Common myeloid progenitor, CD34-positive (primary cell): ENCODE measurements around the gene TUBGCP5.

ENCODE experiments used
- CTCF ChIA-PET: fragments of 350-600 bp; sonication (Branson Sonifier 250); formaldehyde crosslinking; loops from one replicate; lab custom pipeline; 2021; ENCODE audit warnings: antibody characterized with exemption; lab: Charles Lee
- POLR2A ChIA-PET: fragments of 350-600 bp; sonication (Branson Sonifier 250); formaldehyde crosslinking; loops from one replicate; lab custom pipeline; 2021; ENCODE audit warnings: antibody characterized with exemption; lab: Charles Lee
- DNase-seq, 3 donors: peaks; one replicate each; pipeline versions ENCODE4 v3.0.0 to v3.0.0-alpha.2; 2013
- H3K27ac ChIP-seq, 2 experiments: 1 replicate in 1 of 2; 2 replicates in 1 of 2; pipeline ENCODE4 v1.7.0; 2013; ENCODE audit warnings: inconsistent platforms in 2 of 2, low read length in 2 of 2, mild to moderate bottlenecking in 2 of 2, low read depth in 1 of 2, moderate library complexity in 1 of 2; ENCODE audit not compliant: severe bottlenecking in 2 of 2, insufficient read depth in 1 of 2, poor library complexity in 1 of 2
- H3K27me3 ChIP-seq, 5 experiments: replicated peaks in 2 of 5; 1 replicate in 3 of 5; 2 replicates in 2 of 5; pipeline versions ENCODE4 v1.6.1 to v1.7.0; 2013; ENCODE audit warnings: low read length in 4 of 5, mild to moderate bottlenecking in 2 of 5, moderate library complexity in 2 of 5, inconsistent platforms in 1 of 5; ENCODE audit not compliant: insufficient read depth in 5 of 5, control insufficient read depth in 4 of 5
- H3K36me3 ChIP-seq, 4 experiments: 1 replicate in 2 of 4; 2 replicates in 2 of 4; pipeline versions ENCODE4 v1.6.1 to v1.7.0; 2013; ENCODE audit warnings: low read length in 3 of 4, control low read depth in 1 of 4, mild to moderate bottlenecking in 1 of 4; ENCODE audit not compliant: control insufficient read depth in 4 of 4, insufficient read depth in 4 of 4
- H3K4me1 ChIP-seq, 4 experiments: 1 replicate in 3 of 4; 2 replicates in 1 of 4; pipeline versions ENCODE4 v1.6.1 to v1.7.1; 2013; ENCODE audit warnings: low read length in 3 of 4, mild to moderate bottlenecking in 3 of 4, control low read depth in 1 of 4, inconsistent platforms in 1 of 4, moderate library complexity in 1 of 4; ENCODE audit not compliant: control insufficient read depth in 4 of 4, insufficient read depth in 4 of 4; ENCODE audit errors: control extremely low read depth in 1 of 4
- H3K4me3 ChIP-seq, 7 experiments: 1 replicate in 4 of 7; 2 replicates in 3 of 7; pipeline versions ENCODE4 v1.5.1 to v1.7.0; 2013; ENCODE audit warnings: mild to moderate bottlenecking in 7 of 7, low read length in 6 of 7, moderate library complexity in 6 of 7, inconsistent platforms in 2 of 7, low read depth in 2 of 7, control low read depth in 1 of 7; ENCODE audit not compliant: insufficient read depth in 4 of 7, control insufficient read depth in 1 of 7; ENCODE audit errors: extremely low read depth in 1 of 7
- H3K9me3 ChIP-seq, 5 experiments: 1 replicate in 4 of 5; 2 replicates in 1 of 5; pipeline versions ENCODE4 v1.6.1 to v1.7.1; 2013; ENCODE audit warnings: low read length in 4 of 5, mild to moderate bottlenecking in 2 of 5, inconsistent platforms in 1 of 5, low read depth in 1 of 5, moderate library complexity in 1 of 5; ENCODE audit not compliant: control insufficient read depth in 4 of 5, insufficient read depth in 2 of 5; ENCODE audit errors: control extremely low read depth in 1 of 5
- WGBS: methylation state at CpG from one replicate; pipeline ENCODE4 v1.1.5; 2013; ENCODE audit not compliant: insufficient coverage; 5-methylcytosine and 5-hydroxymethylcytosine counted together

The TUBGCP5 gene

DNA sequence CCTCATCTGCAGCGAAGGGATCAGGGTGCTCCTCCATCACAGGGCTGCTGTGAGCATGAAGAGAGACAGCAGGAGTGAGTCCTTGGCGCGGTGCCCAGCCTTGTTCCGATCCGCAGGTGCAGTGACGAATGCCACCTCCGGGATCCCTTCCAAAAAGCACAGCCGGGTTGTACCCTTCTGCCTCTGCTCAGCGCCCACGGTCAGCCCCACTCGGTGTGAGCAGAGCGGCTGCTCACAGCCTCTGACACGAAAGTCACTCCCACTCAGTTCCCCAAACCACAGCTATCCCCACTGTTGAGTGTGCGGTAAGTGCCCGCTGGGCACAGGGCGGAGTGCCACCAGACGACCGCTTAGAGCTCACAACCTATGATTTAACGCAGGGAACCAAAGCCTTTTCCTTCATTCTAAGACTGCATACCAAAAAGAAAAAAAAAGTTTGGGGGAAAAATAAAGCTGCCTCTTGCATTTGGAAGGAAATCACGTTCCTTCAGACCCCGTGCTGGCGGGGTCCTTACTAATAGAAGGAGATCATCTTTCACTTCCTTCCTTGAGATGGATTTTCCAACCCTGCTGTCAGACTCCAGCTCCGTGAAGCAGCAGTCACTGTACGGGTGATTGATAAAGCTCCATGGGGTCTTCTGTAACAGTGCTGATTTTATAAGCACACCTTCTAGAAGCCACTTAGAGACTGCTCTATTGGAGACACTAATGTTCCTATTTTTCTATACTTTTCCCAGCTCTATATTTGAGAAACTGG lies 34.7 kb upstream of the TUBGCP5 start:
- Histone ChIP-seq H3K36me3 (no peaks in the 10 kb centered on the region), H3K4me1 (no peaks in the 10 kb centered on the region), H3K9me3 (peaks cover 0 to 1% (median 0%) of the 10 kb centered on the region in 5 experiments), H3K27ac (no peak overlapping the region), H3K4me3 (no peak overlapping the region), H3K27me3 (peaks cover 0 to 10% (median 3%) of the 10 kb centered on the region in 5 experiments)
- WGBS = 76% methylated on average over 22 of the region's 24 CpGs
- CTCF ChIA-PET = interaction anchor here (1.0 kb wide), 1 partner anchor 38 kb away, joined by 3 read pairs; no protein-coding TSS in a partner anchor
- DNase-seq = peak in 2 of 3 donors; percentile 2 to 17
- POLR2A ChIA-PET = no interaction called here

DNA sequence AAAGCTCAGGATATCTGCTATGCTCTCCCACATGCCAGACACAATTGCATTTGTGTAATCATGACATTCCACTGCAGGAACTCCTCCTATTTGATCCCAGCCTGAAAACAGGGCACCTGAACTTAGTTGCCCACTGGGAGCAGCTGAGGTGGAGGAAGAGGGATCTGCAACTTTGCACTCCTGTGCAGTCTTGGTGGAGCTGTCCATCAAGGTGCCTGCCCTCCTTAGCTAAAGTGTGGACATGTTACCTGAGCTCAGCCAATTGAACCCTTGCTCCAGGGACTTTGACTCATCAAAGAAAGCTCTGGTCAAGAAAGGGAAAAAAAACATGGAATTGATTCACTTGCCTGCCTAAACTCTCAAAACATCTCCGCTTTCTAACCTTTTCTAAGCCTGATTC lies 33.3 kb upstream of the TUBGCP5 start:
- Histone ChIP-seq H3K27me3 (peaks cover 0 to 10% (median 3%) of the 10 kb centered on the region in 5 experiments), H3K9me3 (peaks cover 0 to 8% (median 0%) of the 10 kb centered on the region in 5 experiments), H3K36me3 (no peaks in the 10 kb centered on the region), H3K4me1 (no peaks in the 10 kb centered on the region), H3K4me3 (no peak overlapping the region), H3K27ac (no peak overlapping the region)
- CTCF ChIA-PET = no interaction called here
- 100% methylated on average over 1 of the region's 1 CpG for WGBS
- POLR2A ChIA-PET = no interaction called here
- no peak for DNase-seq

DNA sequence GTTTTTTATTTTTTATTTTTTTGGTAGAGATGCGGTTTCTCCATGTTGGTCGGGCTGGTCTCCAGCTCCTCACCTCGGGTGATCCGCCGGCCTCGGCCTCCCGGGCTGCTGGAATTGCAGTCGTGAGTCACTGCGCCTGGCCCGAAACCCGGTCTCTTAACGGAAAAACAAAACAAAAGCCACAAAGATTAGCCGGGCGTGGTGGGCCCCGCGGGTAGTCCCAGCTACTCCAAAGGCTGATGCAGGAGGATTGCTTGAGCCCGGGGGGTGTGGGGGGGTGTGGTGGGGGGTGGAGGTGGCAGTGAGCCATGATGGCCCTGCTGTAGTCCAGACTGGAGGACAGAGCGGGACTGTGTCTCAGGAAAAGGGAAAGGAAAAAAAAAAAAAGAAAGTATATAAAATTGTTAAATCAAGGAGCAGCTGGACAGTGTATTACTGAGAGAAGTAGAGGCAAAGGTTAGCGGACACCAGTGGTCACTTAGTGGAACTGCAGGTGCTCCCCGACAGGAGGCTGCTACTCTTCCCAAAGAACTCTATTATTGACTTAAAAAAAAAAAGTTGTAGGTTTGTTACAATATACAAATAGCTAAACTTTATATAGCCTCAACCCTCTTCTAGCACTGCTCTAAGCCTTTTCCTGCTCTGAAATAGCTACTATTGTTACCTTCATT lies 30.3 kb upstream of the TUBGCP5 start:
- Histone ChIP-seq H3K4me3 (no peak overlapping the region), H3K36me3 (no peaks in the 10 kb centered on the region), H3K27ac (no peak overlapping the region), H3K4me1 (no peaks in the 10 kb centered on the region), H3K9me3 (peaks cover 0 to 17% (median 0%) of the 10 kb centered on the region in 5 experiments), H3K27me3 (peaks cover 0 to 9% (median 0%) of the 10 kb centered on the region in 5 experiments)
- no peak for DNase-seq
- POLR2A ChIA-PET = no interaction called here
- CTCF ChIA-PET = no interaction called here
- WGBS = 96% methylated on average over 7 of the region's 20 CpGs

DNA sequence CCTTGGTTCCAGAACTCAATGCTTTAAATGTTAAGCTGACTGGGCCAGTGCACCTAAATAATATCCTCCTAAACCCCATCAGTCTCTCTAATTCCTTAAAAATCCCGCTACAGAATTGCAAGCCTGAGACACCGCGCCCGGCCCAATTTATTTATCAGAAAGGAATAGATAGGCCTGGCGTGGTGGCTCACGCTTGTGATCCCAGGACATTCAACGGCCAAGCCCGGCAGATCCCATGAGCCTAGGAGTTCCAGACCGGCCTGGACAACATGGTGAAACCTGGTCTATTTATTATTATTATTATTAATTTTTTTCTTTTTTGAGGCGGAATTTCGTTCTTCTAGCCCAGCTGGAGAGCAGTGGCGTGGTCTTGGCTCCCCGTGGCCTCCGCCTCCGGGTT lies 28.0 kb upstream of the TUBGCP5 start:
- POLR2A ChIA-PET = no interaction called here
- Histone ChIP-seq H3K27ac (no peak overlapping the region), H3K4me3 (no peak overlapping the region), H3K9me3 (peaks cover 0 to 23% (median 6%) of the 10 kb centered on the region in 5 experiments), H3K27me3 (no peaks in the 10 kb centered on the region), H3K4me1 (no peaks in the 10 kb centered on the region), H3K36me3 (no peaks in the 10 kb centered on the region)
- no peak for DNase-seq
- 96% methylated on average over 11 of the region's 15 CpGs for WGBS
- CTCF ChIA-PET = no interaction called here

DNA sequence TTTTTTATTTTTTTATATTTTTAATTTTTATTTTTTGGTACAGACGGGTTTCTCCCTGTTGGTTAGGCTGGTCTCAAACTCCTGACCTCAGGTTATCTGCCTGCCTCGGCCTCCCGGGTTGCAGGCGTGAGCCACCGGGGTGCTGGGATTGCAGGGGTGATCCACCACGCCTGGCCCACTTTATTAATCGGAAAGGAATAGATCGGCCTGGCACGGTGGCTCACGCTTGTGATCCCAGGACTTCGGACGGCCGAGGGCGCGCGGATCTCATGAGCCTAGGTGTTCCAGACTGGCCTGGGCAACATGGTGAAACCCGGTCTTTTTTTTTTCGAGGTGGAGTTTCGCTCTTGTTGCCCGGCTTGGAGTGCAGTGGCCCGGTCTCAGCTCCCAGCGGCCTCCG lies 26.5 kb upstream of the TUBGCP5 start:
- ChIA-PET CTCF (no interaction called here), POLR2A (no interaction called here)
- H3K9me3 ChIP-seq = peaks cover 0 to 26% (median 6%) of the 10 kb centered on the region in 5 experiments
- H3K27me3 ChIP-seq = no peaks in the 10 kb centered on the region
- 98% methylated on average over 23 of the region's 23 CpGs for WGBS
- H3K4me1 ChIP-seq = no peaks in the 10 kb centered on the region
- no peak overlapping the region for H3K27ac ChIP-seq
- no peaks in the 10 kb centered on the region for H3K36me3 ChIP-seq
- no peak for DNase-seq
- no peak overlapping the region for H3K4me3 ChIP-seq

DNA sequence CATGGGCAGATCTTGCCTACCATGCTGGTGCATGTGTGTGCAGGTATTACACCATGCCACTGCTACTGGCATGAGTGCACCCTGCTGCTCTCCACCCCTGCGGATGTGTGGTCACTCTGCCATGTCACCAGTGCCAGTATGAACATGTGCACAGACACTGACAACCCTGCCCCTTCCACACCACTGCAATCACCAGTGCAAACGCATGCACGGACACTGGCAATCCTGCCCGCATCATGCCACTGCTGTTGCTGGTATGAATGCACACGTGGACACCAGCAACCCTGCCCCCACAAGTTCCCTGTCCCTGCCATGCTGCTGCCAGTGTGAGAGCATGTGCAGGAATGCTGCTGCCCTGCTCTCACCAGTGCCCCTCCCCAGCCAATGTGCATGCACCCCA lies 24.8 kb upstream of the TUBGCP5 start:
- no peaks in the 10 kb centered on the region for H3K4me1 ChIP-seq
- H3K9me3 ChIP-seq = peaks cover 0 to 25% (median 6%) of the 10 kb centered on the region in 5 experiments
- H3K27me3 ChIP-seq = no peaks in the 10 kb centered on the region
- H3K27ac ChIP-seq = no peak overlapping the region
- no peak overlapping the region for H3K4me3 ChIP-seq
- CTCF ChIA-PET = no interaction called here
- POLR2A ChIA-PET = no interaction called here
- no peaks in the 10 kb centered on the region for H3K36me3 ChIP-seq
- 89% methylated on average over 5 of the region's 5 CpGs for WGBS
- DNase-seq = no peak

DNA sequence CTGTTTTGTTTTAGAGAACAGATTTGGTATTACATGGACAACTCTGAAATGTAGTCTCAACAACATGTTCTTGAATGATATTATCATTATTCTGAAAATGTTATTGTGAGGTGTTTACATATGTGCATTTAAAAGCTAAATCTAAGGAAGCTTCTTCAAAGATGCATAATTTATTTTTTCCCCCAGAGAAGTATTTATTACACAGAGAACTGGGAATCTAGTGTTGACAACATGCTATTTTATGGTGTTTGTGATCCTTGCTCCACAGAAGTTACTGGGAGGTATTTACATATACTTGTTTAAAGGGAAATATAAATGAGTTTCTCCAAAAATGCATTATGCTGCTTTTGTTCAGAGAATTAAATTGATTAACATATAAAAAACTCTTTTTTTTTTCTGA lies 18.3 kb upstream of the TUBGCP5 start:
- CTCF ChIA-PET = interaction anchor here (2.5 kb wide), 1 partner anchor 22 kb away, joined by 7 read pairs; no protein-coding TSS in a partner anchor
- DNase-seq = no peak
- peaks cover 0 to 7% (median 3%) of the 10 kb centered on the region in 5 experiments for H3K9me3 ChIP-seq
- H3K36me3 ChIP-seq = no peaks in the 10 kb centered on the region
- no peak overlapping the region for H3K4me3 ChIP-seq
- no peak overlapping the region for H3K27ac ChIP-seq
- H3K27me3 ChIP-seq = no peaks in the 10 kb centered on the region
- POLR2A ChIA-PET = no interaction called here
- no peaks in the 10 kb centered on the region for H3K4me1 ChIP-seq
